Activated naive CD4-positive, alpha-beta T cell treated with anti-CD3 and anti-CD28 coated beads, Interleukin-2, amount 50 U/mL, for 16 hours (primary cell): ENCODE results near the gene BLOC1S4.
"Not testable (repeated sequence)": the region's sequence is repeated elsewhere in the genome, so short reads cannot be mapped to it uniquely, and the experiment has no call there.

Source experiments
- DNase-seq: peaks from one replicate; pipeline ENCODE4 v3.0.0-alpha.2; 2020

Gene BLOC1S4

DNA sequence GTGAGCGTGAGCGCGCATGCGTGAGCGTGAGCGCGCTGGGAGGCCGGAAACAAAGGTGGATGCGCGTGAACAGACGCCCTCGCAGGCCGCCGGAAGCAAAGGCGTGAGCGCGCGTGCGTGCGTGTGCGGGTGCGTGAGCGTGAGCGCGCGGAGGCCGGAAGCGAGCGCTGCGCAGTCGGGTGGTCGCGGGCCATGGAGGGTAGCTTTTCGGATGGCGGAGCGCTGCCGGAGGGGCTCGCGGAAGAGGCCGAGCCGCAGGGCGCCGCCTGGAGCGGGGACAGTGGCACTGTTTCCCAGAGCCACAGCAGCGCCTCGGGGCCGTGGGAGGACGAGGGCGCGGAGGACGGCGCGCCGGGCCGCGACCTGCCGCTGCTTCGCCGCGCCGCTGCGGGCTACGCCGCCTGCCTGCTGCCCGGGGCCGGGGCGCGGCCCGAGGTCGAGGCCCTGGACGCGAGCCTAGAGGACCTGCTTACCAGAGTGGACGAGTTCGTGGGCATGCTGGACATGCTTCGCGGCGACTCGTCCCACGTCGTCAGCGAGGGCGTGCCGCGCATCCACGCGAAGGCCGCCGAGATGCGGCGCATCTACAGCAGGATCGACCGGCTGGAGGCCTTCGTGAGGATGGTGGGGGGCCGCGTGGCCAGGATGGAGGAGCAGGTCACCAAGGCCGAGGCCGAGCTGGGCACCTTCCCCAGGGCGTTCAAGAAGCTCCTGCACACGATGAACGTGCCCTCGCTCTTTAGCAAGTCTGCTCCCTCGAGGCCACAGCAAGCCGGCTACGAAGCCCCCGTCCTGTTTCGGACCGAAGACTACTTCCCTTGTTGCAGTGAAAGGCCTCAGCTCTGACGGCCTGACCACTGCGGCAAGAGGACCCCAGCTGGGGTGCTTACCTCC, at the start of gene BLOC1S4:
TSS of gene BLOC1S4 (plus strand) at position 157 of the 894 bp plus-strand sequence. CDS start at position 193, 36 bp downstream.
- DNase-seq = peak; percentile 87

GRCh38 chr4:6668391-6668790, 47.6 kb upstream of the BLOC1S4 start:
- DNase-seq = no peak

DNA sequence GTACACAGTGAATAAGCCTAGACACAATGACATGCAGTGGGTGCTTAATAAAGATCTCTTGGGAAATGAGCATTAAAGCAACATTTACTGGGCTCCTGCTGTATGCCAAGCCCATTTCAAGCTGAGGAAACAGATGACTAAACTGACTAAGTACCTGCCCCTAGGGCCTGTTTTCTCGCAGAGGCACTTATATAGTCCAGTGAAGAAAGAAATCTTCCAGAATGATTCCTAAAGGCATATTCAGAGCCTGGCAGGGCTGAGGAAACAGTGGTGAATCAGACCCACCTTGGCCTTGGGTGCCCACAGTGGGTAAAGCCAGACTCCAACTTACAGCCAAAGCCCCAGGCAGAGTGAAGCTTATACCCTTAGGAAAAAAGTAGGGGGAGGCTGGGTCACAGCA, 44.3 kb upstream of the BLOC1S4 start:
- no peak for DNase-seq

GRCh38 chr4:6672131-6672530, 43.8 kb upstream of the BLOC1S4 start:
- no peak for DNase-seq

DNA sequence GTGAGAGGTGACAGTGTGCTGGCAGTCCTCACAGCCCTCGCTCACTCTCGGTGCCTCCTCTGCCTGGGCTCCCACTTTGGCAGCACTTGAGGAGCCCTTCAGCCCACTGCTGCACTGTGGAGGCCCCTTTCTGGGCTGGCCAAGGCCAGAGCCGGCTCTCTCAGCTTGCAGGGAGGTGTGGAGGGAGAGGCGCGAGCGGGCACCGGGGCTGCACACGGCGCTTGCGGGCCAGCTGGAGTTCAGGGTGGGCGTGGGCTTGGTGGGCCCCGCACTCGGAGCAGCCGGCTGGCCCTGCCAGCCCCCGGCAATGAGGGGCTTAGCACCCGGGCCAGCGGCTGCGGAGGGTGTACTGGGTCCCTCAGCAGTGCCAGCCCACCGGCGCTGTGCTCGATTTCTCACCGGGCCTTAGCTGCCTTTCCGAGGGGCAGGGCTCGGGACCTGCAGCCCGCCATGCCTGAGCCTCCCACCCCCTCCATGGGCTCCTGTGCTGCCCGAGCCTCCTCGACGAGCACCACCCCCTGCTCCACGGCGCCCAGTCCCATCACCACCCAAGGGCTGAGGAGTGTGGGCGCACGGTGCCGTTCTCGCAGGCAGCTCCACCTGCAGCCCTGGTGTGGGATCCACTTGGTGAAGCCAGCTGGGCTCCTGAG, 43.3 kb upstream of the BLOC1S4 start:
- not testable (repeated sequence) for DNase-seq

GRCh38 chr4:6673191-6673659, 42.7 kb upstream of the BLOC1S4 start:
- peak; percentile 46 for DNase-seq

DNA sequence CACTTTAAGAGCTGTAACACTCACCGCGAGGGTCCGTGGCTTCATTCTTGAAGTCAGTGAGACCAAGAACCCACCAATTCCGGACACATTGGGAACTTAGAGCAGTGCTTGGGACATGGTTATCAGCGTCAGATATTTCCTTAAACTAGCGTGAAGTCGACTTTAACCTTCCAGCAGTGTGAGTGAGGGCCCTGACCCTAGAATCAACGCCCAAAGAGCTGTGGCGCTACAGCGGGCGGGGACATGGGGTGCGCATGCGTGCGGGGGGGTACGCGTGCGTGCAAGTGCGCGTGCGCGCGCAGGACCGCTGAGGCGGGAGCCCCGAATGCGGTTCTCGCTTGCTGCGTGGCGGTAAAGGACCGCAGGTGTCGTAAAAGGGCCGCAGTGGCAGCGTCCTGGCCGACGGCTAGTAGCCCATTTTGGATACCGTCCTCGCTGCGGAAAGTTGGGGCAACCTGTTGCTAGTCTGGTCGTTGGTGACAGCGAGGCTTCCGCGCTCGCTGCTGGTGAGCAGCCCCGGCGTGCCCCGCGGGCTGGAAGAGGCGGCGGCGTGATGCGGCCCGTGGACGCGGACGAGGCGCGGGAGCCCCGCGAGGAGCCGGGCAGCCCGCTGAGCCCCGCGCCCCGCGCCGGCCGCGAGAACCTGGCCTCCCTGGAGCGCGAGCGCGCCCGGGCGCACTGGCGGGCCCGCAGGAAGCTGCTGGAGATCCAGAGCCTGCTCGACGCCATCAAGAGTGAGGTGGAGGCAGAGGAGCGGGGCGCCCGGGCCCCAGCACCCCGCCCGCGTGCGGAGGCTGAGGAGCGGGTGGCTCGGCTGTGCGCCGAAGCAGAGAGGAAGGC, 42.1 kb upstream of the BLOC1S4 start:
- DNase-seq = peak; percentile 94

GRCh38 chr4:6674500-6675149, 41.3 kb upstream of the BLOC1S4 start:
- DNase-seq = peak; percentile 67

GRCh38 chr4:6676722-6677558, 39.0 kb upstream of the BLOC1S4 start:
- DNase-seq = no peak

GRCh38 chr4:6680372-6681034, 35.5 kb upstream of the BLOC1S4 start:
- DNase-seq = no peak

GRCh38 chr4:6681191-6681590, 34.8 kb upstream of the BLOC1S4 start:
- no peak for DNase-seq

DNA sequence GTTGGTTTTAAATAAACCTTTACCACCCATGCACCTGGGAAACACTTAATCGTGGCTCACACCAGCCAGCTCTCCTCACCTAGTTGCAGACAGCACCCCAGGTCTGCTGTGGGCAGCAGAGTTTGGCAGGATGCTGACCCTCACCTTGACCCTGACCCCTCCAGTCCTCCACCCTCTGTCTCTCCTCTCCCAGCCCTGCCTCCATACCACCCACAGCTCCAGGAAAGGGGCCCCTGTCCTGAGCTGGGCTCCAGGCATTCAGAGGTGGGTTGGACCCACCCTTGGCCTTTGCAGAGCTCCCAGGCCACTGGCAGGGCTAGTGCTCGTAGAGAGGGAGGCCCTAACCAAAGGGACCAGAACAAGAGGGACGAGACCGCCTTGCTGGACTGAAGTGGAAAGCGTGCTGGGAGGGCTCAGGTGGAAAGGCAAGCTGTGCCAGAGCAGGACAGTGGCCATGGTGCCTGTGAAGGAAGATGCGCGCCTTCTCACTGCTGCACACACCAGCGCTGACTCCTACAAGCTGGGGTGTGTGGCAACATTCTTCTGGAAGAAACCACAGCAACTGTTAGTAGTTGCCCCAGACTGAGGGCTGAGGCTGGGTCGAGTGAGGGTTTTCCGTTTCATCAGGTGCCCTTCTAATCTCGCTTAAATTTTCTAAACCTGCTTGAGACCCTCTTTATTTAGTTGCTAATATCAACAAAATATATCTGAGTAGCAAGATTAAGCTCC, 32.9 kb upstream of the BLOC1S4 start:
- no peak for DNase-seq

GRCh38 chr4:6684656-6685055, 31.3 kb upstream of the BLOC1S4 start:
- DNase-seq = no peak

DNA sequence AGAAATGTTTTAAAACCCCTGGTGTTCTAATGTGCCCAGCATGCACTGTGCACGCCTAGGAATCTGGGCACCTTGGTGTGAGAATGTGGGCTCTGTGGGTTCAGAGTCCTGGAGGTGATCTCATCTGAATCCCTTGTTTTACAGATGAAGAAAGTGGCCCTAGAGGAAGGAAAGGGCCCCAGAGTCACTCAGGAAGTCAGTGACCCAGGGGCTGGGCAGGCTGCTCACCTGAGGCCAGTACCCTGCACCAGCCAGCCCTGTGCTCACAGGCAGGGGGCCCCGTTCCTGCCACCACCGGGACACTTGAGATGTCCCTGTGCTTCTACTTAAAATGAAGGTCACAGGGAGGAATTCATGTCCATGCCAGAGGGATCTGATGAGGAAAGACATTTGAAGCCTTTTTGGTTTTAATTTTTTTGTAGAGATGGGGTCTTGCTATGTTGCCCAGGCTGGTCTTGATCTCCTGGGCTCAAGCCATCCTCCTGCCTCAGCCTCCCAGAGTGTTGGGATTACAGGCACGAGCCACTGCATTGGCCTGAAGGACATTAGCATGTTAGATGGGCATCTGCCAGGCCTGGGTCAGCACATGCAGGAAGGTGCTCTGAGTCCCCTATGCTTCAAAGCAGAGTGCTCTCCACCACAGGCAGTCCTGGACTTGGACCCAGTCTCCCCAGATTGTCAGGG, 29.7 kb upstream of the BLOC1S4 start:
- no peak for DNase-seq

DNA sequence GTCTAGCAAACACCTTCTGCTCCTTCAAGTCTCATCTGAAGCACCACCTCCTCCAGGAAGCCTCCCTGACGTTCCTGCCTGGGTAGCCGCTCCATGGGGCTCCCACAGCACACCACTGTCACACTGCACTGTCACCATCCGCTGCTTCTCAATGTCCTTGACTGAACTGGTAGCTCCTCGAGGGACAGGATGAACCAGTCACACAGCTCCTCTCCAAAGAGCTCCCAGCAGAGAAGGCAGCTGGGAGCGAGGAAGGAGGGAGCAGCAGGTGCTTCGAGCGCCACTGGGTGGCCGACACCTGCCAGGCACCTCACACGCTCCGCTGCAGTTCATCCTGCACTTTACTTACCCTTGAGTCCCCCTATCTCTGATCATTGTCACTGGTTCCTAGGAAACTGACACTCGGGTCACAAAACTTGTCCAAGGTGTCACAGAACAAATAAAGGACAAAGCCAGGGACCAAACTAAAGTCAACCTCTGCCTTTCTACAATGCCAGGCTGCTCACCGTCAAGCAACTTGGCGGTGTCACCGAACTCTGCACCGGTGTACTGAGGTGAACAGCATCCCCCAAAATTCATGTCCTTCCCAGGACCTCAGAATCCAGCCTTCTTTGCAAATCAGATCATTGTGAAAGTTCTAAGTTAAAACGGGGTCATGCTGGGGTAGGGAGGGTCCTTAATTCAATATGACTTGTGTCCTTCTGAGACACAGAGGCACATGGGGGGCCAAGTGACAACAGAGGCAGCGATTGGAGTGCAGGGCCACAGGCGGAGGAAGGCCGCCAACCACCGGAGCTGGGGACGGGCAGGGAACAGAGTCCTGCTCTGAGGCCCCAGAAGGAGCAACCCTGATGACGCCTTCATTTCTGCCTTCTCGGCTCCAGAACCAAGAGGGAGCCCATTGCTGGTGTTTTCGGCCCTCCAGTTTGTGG, 27.8 kb upstream of the BLOC1S4 start:
- no peak for DNase-seq

GRCh38 chr4:6688879-6689505, 27.0 kb upstream of the BLOC1S4 start:
- DNase-seq = peak; percentile 69

GRCh38 chr4:6689506-6689960, 26.4 kb upstream of the BLOC1S4 start:
- DNase-seq = no peak

DNA sequence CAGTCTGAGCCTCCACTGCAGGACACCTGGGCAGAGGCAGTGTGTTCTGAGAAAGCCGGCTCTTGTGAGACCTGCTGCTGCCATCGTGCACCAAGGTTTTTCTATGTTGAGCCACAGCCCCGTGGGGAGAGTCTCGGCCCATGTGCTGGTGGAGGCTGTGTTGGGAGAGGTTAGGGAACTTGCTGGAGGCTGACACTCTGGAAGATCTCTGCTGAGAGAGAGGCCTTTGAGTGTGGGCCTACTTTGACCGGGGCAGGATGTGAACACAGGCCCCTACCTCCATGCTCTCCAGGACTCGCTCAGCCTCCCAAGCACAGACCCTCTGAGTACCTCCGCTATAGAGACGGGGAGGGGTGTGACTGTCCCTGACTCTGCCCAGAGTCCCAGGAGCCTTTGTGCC, 23.6 kb upstream of the BLOC1S4 start:
- no peak for DNase-seq
